H1 (cell line): ENCODE results near the gene OCSTAMP.

ENCODE experiments used
- ATF2 ChIP-seq: IDR thresholded peaks from 2 replicates; pipeline ENCODE4 v1.6.1; 2012; ENCODE audit warnings: low read length, inconsistent platforms
- CTCF ChIP-seq, 3 experiments: IDR thresholded peaks; 1 replicate in 2 of 3; 2 replicates in 1 of 3; pipeline versions ENCODE4 v1.5.1 to v1.6.1; 2011; ENCODE audit warnings: low read length in 3 of 3, mild to moderate bottlenecking in 3 of 3, inconsistent platforms in 2 of 3, low read depth in 1 of 3, moderate library complexity in 1 of 3; ENCODE audit not compliant: insufficient read depth in 1 of 3; ENCODE audit errors: control extremely low read depth in 1 of 3
- EGR1 ChIP-seq: IDR thresholded peaks from 2 replicates; pipeline ENCODE4 v1.6.1; 2011; ENCODE audit warnings: low read depth, low read length, borderline replicate concordance
- EZH2 ChIP-seq: fragments of 200-600 bp; sonication (generic); IDR thresholded peaks from 2 replicates; pipeline ENCODE4 v1.7.1; 2012; ENCODE audit warnings: low read depth, mild to moderate bottlenecking, moderate library complexity, low read length, inconsistent platforms; ENCODE audit not compliant: severe bottlenecking
- SP1 ChIP-seq: IDR thresholded peaks from 2 replicates; pipeline ENCODE4 v1.6.1; 2011; ENCODE audit warnings: low read depth, low read length
- TBP ChIP-seq: IDR thresholded peaks from 2 replicates; pipeline ENCODE4 v1.6.1; 2011; ENCODE audit warnings: low read depth, low read length, improper control_type of control experiment

GRCh38 chr20:46512943-46513844, 37.3 kb downstream of the OCSTAMP start, which contains the start of gene ZNF334:
- TF ChIP-seq CTCF (IDR thresholded peaks at IDR 0.05; ENCODE audit: control extremely low read depth in 1 of 3, insufficient read depth in 1 of 3, low read depth in 1 of 3, low read length in 3 of 3): no peak
- TF ChIP-seq ATF2: no peak
- TF ChIP-seq TBP: peak; percentile 49; the same call in 1 of the 2 replicates
- TF ChIP-seq EGR1: peak; percentile 47; the same call in 1 of the 2 replicates
- TF ChIP-seq EZH2: no peak
- TF ChIP-seq SP1: no peak
